HepG2 (cell line): ENCODE results near the gene C21orf58. TPM values are rescaled to one million over a fixed set of nuclear protein-coding genes. Genes with fewer than 3 reads are reported as not detected.
A peak's percentile ranks its signal among the peaks of the same experiment; 100 is the strongest.

ENCODE experiments used
- ARNT ChIP-seq: fragments of 450-650 bp; IDR thresholded peaks from 2 replicates; pipeline ENCODE4 v1.6.1; 2017
- ARNT2 ChIP-seq: sonication (generic); formaldehyde crosslinking; IDR thresholded peaks from 2 replicates; pipeline ENCODE4 v1.8.0; 2022; ENCODE audit warnings: mild to moderate bottlenecking, low read depth, missing genetic modification reagents, moderate library complexity
- MAF1 ChIP-seq: sonication (generic); formaldehyde crosslinking; IDR thresholded peaks from 2 replicates; pipeline ENCODE4 v1.5.0; 2020; ENCODE audit warnings: missing genetic modification reagents, borderline replicate concordance
- NCOA1 ChIP-seq: sonication (generic); formaldehyde crosslinking; IDR thresholded peaks from 2 replicates; pipeline ENCODE4 v1.9.0; 2021; ENCODE audit warnings: missing genetic modification reagents
- NONO ChIP-seq, 2 experiments: fragments of 450-650 bp in 1 of 2; sonication (generic) in 1 of 2; formaldehyde crosslinking in 1 of 2; IDR thresholded peaks in 1 of 2; conservative IDR thresholded peaks in 1 of 2; 2 replicates each; pipeline versions ENCODE4 v1.6.1 to v1.8.0; 2017 to 2022; ENCODE audit warnings: mild to moderate bottlenecking in 1 of 2, missing genetic modification reagents in 1 of 2, moderate library complexity in 1 of 2
- THAP11 ChIP-seq: IDR thresholded peaks from 2 replicates; pipeline ENCODE4 v1.6.1; 2016; ENCODE audit warnings: missing biosample characterization, missing genetic modification reagents
- YEATS2 ChIP-seq: sonication (generic); formaldehyde crosslinking; IDR thresholded peaks from 2 replicates; pipeline ENCODE4 v1.4.0; 2020; ENCODE audit warnings: missing genetic modification reagents, borderline replicate concordance
- ZBTB7A ChIP-seq: sonication (generic); formaldehyde crosslinking; IDR thresholded peaks from 2 replicates; pipeline ENCODE4 v1.8.0; 2022; ENCODE audit warnings: mild to moderate bottlenecking, missing genetic modification reagents
- ZNF788 ChIP-seq: sonication (generic); formaldehyde crosslinking; IDR thresholded peaks from 2 replicates; pipeline ENCODE4 v1.5.0; 2020; ENCODE audit warnings: mild to moderate bottlenecking, missing genetic modification reagents, borderline replicate concordance
- ZNF792 ChIP-seq: IDR thresholded peaks from 2 replicates; pipeline ENCODE4 v1.6.1; 2016
- ZNF83 ChIP-seq: sonication (generic); formaldehyde crosslinking; IDR thresholded peaks from 2 replicates; pipeline ENCODE4 v1.4.0; 2020; ENCODE audit warnings: missing genetic modification reagents, mild to moderate bottlenecking, borderline replicate concordance
- polyA plus RNA-seq, 8 experiments: library from polyadenylated mRNA; depleted of rRNA in 3 of 8; stranded (reverse) in 7 of 8; unstranded in 1 of 8; fragments of >200 nt; fragmentation: Illumina TruSeq in 4 of 8; extraction: Trizol in 4 of 8; gene quantifications; 2 replicates each; pipeline versions ENCODE4 v1.2.1 to v1.2.3, GENCODE V29; 2011 to 2016; ENCODE audit warnings: low read depth in 4 of 8, missing spikeins in 1 of 8, mixed read lengths in 1 of 8; ENCODE audit not compliant: insufficient read depth in 1 of 8
- total RNA-seq, 5 experiments: library from RNA; depleted of rRNA; stranded (reverse); fragments of >200 nt; fragmentation: Illumina TruSeq; extraction: Trizol; gene quantifications; 2 replicates each; pipeline ENCODE4 v1.2.3, GENCODE V29; 2016; ENCODE audit warnings: low read depth in 1 of 5
- TF ChIP-seq, protein P1 (sequence below): sonication (generic); formaldehyde crosslinking; IDR thresholded peaks from 2 replicates; pipeline ENCODE4 v1.9.0; 2022; ENCODE audit warnings: missing genetic modification reagents, mild to moderate bottlenecking, borderline replicate concordance
- TF ChIP-seq, protein P2 (sequence below), 2 experiments: fragments of 450-650 bp in 1 of 2; sonication (generic) in 1 of 2; formaldehyde crosslinking in 1 of 2; IDR thresholded peaks; 2 replicates each; pipeline versions ENCODE4 v1.6.1 to v1.8.0; 2016 to 2022; ENCODE audit warnings: antibody characterized with exemption in 1 of 2, mild to moderate bottlenecking in 1 of 2, missing genetic modification reagents in 1 of 2
- TF ChIP-seq, protein P3 (sequence below): sonication (generic); formaldehyde crosslinking; IDR thresholded peaks from 2 replicates; pipeline ENCODE4 v1.4.0; 2020; ENCODE audit warnings: missing genetic modification reagents, borderline replicate concordance
- TF ChIP-seq, protein P4 (sequence below): sonication (generic); formaldehyde crosslinking; IDR thresholded peaks from 2 replicates; pipeline ENCODE4 v1.5.1; 2020; ENCODE audit warnings: mild to moderate bottlenecking, missing genetic modification reagents, moderate library complexity

C21orf58 gene
- total and polyA plus RNA-seq, 2 of the 13 experiments (the other 11 are each of a cell fraction or from before 2014, with no cell fraction given), result 3.5 to 6.8 TPM

DNA sequence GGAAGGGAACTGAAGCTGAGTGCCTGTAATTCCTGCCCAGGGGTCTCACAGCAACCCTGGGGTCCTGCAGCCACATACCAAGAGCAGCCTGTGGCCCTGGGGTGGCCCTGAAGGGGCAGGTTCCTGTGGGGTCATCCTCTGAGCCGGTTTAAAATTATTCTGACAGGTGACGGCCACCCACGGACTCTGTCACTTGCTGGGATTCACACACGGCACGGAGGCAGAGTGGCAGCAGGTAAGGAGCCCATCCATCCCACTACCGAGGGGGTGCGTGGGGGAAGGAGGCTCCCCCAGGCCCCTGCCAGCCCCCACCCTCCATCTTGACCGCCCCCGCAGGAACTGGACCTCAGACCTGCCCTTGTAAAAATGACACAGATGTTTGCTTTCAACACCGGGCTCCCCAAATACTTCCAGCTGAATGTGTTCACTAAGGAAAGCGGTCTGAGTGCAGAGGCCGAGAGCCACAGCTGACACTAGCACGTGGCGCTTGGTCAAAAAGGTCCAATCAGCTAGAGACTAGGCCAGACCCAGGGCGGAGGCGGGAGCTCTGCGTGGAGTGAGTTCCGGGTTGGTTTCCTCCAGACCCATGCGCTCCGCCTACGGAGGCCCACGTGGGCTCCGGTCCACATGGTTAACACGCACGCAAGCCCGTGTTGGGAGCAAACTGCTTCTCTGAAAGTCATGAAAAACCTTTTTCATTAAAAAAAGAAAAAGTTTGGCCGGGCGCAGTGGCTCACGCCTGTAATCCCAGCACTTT lies 27.5 kb downstream of the C21orf58 start (continued):
- TF ChIP-seq, protein P1, sequence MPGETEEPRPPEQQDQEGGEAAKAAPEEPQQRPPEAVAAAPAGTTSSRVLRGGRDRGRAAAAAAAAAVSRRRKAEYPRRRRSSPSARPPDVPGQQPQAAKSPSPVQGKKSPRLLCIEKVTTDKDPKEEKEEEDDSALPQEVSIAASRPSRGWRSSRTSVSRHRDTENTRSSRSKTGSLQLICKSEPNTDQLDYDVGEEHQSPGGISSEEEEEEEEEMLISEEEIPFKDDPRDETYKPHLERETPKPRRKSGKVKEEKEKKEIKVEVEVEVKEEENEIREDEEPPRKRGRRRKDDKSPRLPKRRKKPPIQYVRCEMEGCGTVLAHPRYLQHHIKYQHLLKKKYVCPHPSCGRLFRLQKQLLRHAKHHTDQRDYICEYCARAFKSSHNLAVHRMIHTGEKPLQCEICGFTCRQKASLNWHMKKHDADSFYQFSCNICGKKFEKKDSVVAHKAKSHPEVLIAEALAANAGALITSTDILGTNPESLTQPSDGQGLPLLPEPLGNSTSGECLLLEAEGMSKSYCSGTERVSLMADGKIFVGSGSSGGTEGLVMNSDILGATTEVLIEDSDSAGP, result 0 out of 2 replicates have a peak, but pooled peaks have one; percentile 14
- TF ChIP-seq ZBTB7A (CRISPR knock-in tag) (no peak), ZNF792 (CRISPR knock-in tag) (0 out of 2 replicates have a peak, but pooled peaks have one; percentile 33), THAP11 (peak; percentile 48), MAF1 (no peak), ARNT (no peak), ZNF83 (CRISPR knock-in tag) (no peak), YEATS2 (CRISPR knock-in tag) (peak; percentile 74), NCOA1 (CRISPR knock-in tag) (no peak), NONO (IDR thresholded peaks at IDR 0.05) (no peak), NONO (CRISPR knock-in tag; conservative IDR thresholded peaks at IDR 0.05) (no peak), ARNT2 (CRISPR knock-in tag) (no peak), ZNF788 (CRISPR knock-in tag) (no peak)
- TF ChIP-seq, protein P2, sequence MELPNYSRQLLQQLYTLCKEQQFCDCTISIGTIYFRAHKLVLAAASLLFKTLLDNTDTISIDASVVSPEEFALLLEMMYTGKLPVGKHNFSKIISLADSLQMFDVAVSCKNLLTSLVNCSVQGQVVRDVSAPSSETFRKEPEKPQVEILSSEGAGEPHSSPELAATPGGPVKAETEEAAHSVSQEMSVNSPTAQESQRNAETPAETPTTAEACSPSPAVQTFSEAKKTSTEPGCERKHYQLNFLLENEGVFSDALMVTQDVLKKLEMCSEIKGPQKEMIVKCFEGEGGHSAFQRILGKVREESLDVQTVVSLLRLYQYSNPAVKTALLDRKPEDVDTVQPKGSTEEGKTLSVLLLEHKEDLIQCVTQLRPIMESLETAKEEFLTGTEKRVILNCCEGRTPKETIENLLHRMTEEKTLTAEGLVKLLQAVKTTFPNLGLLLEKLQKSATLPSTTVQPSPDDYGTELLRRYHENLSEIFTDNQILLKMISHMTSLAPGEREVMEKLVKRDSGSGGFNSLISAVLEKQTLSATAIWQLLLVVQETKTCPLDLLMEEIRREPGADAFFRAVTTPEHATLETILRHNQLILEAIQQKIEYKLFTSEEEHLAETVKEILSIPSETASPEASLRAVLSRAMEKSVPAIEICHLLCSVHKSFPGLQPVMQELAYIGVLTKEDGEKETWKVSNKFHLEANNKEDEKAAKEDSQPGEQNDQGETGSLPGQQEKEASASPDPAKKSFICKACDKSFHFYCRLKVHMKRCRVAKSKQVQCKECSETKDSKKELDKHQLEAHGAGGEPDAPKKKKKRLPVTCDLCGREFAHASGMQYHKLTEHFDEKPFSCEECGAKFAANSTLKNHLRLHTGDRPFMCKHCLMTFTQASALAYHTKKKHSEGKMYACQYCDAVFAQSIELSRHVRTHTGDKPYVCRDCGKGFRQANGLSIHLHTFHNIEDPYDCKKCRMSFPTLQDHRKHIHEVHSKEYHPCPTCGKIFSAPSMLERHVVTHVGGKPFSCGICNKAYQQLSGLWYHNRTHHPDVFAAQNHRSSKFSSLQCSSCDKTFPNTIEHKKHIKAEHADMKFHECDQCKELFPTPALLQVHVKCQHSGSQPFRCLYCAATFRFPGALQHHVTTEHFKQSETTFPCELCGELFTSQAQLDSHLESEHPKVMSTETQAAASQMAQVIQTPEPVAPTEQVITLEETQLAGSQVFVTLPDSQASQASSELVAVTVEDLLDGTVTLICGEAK (IDR thresholded peaks at IDR 0.05), result no peak
- TF ChIP-seq, protein P2 (CRISPR knock-in tag; IDR thresholded peaks at IDR 0.05), result no peak
- TF ChIP-seq, protein P3, sequence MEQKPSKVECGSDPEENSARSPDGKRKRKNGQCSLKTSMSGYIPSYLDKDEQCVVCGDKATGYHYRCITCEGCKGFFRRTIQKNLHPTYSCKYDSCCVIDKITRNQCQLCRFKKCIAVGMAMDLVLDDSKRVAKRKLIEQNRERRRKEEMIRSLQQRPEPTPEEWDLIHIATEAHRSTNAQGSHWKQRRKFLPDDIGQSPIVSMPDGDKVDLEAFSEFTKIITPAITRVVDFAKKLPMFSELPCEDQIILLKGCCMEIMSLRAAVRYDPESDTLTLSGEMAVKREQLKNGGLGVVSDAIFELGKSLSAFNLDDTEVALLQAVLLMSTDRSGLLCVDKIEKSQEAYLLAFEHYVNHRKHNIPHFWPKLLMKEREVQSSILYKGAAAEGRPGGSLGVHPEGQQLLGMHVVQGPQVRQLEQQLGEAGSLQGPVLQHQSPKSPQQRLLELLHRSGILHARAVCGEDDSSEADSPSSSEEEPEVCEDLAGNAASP (CRISPR knock-in tag), result no peak
- TF ChIP-seq, protein P4, sequence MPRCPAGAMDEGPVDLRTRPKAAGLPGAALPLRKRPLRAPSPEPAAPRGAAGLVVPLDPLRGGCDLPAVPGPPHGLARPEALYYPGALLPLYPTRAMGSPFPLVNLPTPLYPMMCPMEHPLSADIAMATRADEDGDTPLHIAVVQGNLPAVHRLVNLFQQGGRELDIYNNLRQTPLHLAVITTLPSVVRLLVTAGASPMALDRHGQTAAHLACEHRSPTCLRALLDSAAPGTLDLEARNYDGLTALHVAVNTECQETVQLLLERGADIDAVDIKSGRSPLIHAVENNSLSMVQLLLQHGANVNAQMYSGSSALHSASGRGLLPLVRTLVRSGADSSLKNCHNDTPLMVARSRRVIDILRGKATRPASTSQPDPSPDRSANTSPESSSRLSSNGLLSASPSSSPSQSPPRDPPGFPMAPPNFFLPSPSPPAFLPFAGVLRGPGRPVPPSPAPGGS (CRISPR knock-in tag), result peak; percentile 27; the same call in 1 of the 2 replicates
